Keratinocyte (primary cell): ENCODE results near the gene KDR.

Experiments used
- EZH2 ChIP-seq: IDR thresholded peaks from one replicate; pipeline ENCODE4 v1.6.1; 2012; ENCODE audit warnings: inconsistent platforms, mild to moderate bottlenecking, low read length, moderate library complexity
- TF ChIP-seq, protein P1 (sequence below), 3 experiments: IDR thresholded peaks in 1 of 3; conservative IDR thresholded peaks in 1 of 3; optimal IDR thresholded peaks in 1 of 3; 2 replicates in 2 of 3; 3 replicates in 1 of 3; pipeline versions ENCODE3 to v1.5.1; 2011; ENCODE audit warnings: low read length in 3 of 3, mild to moderate bottlenecking in 3 of 3, moderate library complexity in 2 of 3, control low read depth in 1 of 3, inconsistent platforms in 1 of 3; ENCODE audit not compliant: insufficient read depth in 2 of 3; ENCODE audit errors: extremely low read depth in 1 of 3

DNA sequence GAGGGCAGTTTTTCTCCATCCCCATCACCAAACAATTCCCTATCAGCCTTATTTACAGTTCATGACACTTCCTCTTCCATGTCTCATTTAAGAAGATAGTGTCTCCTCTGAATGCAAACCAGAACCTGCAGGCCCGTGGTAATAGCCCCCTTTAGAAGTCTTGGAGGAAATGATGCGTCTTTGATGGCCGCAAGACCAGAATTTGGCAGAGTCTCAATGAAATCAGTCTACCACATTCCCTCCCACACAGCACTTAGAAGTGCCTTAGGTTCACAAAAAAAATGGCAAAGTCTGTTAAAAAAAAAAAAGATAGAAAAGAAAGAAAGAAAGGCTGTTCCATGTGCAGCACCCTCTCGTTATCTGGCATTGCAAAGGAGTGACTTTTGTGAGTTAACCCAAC is 2.1 kb upstream of the KDR start:
- TF ChIP-seq, protein P1, sequence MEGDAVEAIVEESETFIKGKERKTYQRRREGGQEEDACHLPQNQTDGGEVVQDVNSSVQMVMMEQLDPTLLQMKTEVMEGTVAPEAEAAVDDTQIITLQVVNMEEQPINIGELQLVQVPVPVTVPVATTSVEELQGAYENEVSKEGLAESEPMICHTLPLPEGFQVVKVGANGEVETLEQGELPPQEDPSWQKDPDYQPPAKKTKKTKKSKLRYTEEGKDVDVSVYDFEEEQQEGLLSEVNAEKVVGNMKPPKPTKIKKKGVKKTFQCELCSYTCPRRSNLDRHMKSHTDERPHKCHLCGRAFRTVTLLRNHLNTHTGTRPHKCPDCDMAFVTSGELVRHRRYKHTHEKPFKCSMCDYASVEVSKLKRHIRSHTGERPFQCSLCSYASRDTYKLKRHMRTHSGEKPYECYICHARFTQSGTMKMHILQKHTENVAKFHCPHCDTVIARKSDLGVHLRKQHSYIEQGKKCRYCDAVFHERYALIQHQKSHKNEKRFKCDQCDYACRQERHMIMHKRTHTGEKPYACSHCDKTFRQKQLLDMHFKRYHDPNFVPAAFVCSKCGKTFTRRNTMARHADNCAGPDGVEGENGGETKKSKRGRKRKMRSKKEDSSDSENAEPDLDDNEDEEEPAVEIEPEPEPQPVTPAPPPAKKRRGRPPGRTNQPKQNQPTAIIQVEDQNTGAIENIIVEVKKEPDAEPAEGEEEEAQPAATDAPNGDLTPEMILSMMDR (optimal IDR thresholded peaks at IDR 0.05 in 1 of 3, IDR thresholded peaks at IDR 0.05 in 1 of 3, conservative IDR thresholded peaks at IDR 0.05 in 1 of 3; ENCODE audit: extremely low read depth in 1 of 3, insufficient read depth in 2 of 3, low read length in 3 of 3): no peak
- no peak for TF ChIP-seq EZH2
